ENCODE data around the gene GDF3. TPM values are rescaled to one million over a fixed set of nuclear protein-coding genes. Genes with fewer than 3 reads are reported as not detected.

The GDF3 gene
- not detected in 2 replicates for total RNA-seq (2016; rRNA removed; fragmentation: Illumina TruSeq; extraction: Trizol)
- total RNA-seq (2016; cell fraction: cytosol; rRNA removed; fragmentation: Illumina TruSeq; extraction: Trizol; ENCODE audit: low read depth) = not detected in 2 replicates
- total RNA-seq (2016; cell fraction: insoluble cytoplasmic fraction; rRNA removed; fragmentation: Illumina TruSeq; extraction: Trizol) = not detected in 2 replicates
- not detected in 2 replicates for total RNA-seq (2016; cell fraction: membrane; rRNA removed; fragmentation: Illumina TruSeq; extraction: Trizol)
- total RNA-seq (2016; cell fraction: nucleus; rRNA removed; fragmentation: Illumina TruSeq; extraction: Trizol) = not detected in 2 replicates
- not detected in 2 replicates for polyA plus RNA-seq (2011; rRNA removed)
- polyA plus RNA-seq (2011; cell fraction: cytosol; rRNA removed) = not detected in 2 replicates
- not detected in 2 replicates for polyA plus RNA-seq (2011; cell fraction: nucleus; rRNA removed)
- not detected in 2 replicates for polyA plus RNA-seq (2012)
- not detected in 2 replicates for polyA plus RNA-seq (2016; cell fraction: cytosol; fragmentation: Illumina TruSeq; extraction: Trizol; ENCODE audit: low read depth)
- polyA plus RNA-seq (2016; cell fraction: insoluble cytoplasmic fraction; fragmentation: Illumina TruSeq; extraction: Trizol; ENCODE audit: low read depth) = not detected in 2 replicates
- not detected in 2 replicates for polyA plus RNA-seq (2016; cell fraction: membrane; fragmentation: Illumina TruSeq; extraction: Trizol; ENCODE audit: low read depth)
- not detected in 2 replicates for polyA plus RNA-seq (2016; cell fraction: nucleus; fragmentation: Illumina TruSeq; extraction: Trizol; ENCODE audit: insufficient read depth, low read depth)
- not detected in 2 replicates for polyA minus RNA-seq (2011; rRNA and poly(A)+ RNA removed; ENCODE audit: low replicate concordance)
- polyA minus RNA-seq (2011; cell fraction: cytosol; rRNA and poly(A)+ RNA removed) = not detected in 2 replicates
- polyA minus RNA-seq (2011; cell fraction: nucleus; rRNA and poly(A)+ RNA removed) = not detected in 2 replicates
- not detected for Bru-seq, nascent RNA
- not detected for BruChase-seq, experiment 1, labeled RNA remaining after a 6-hour chase
- BruChase-seq, experiment 2, labeled RNA remaining after a 2-hour chase = not detected
- long read RNA-seq, experiment 1 = 0 reads
- long read RNA-seq, experiment 2 = 0 reads

DNA sequence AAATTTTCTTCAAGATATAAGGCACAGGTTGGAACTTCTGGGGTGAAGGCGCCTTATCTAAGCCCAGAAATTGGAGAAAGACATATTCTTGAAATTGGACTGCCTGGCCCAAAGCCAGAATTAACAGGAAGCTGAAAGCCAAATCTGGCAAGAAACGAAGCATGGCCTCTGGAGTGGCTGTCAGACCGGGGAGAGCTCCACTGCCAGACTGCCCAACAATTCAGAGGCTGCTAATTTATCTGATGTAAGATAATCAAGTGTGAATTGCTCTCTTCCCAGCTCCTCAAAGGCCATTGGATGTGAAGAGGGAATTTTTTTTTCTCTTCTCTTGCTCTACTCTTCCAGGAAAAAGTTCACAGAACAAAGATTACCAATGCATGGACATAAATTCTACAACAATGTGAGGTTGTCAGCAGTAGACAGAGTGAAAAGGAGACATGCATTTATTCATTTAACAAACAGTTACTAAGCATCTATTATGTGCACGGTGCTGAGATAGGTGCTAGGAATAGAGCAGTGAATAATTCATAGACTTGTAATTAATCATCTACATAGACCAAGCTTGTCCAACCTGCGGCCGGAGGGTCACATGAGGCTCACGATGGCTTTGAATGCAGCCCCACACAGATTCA lies at the start of gene GDF3:
TSS of gene GDF3 (minus strand) at position 210 of the 632 bp plus-strand sequence. CDS start at position 163, 47 bp downstream.
- BruUV-seq (replicated peaks) = no TSS peak
- CTCF ChIA-PET (ENCODE audit: low intra/inter-chr PET ratio, low total read pairs) = no interaction called here
- no peak within 1 kb of the TSS for H3K27ac ChIP-seq (ENCODE audit: extremely low read length, insufficient read depth, low read length)
- ATAC-seq (no peak), DNase-seq (ENCODE audit: low spot score) (no peak), FAIRE-seq (no peak)
- no peaks in the 10 kb centered on the region for H4K20me1 ChIP-seq (ENCODE audit: insufficient read depth, low read length)
- H3K4me1 ChIP-seq (ENCODE audit: insufficient read depth, low read length) = no peaks in the 10 kb centered on the region
- TF ChIP-seq RAD21 (CRISPR knock-in tag; IDR thresholded peaks at IDR 0.05) (no peak), CENPX (CRISPR knock-in tag; IDR thresholded peaks at IDR 0.05) (no peak), ZNF367 (CRISPR knock-in tag; IDR thresholded peaks at IDR 0.05; ENCODE audit: borderline replicate concordance) (no peak), ZNF775 (CRISPR knock-in tag; IDR thresholded peaks at IDR 0.05; ENCODE audit: borderline replicate concordance) (no peak), ZNF510 (CRISPR knock-in tag; IDR thresholded peaks at IDR 0.05; ENCODE audit: low read depth) (no peak), ZNF7 (CRISPR knock-in tag; IDR thresholded peaks at IDR 0.05) (no peak)
- H3K79me2 ChIP-seq (ENCODE audit: insufficient read depth, low read length) = no peaks in the 10 kb centered on the region
- 32% methylated on average over 7 of the region's 7 CpGs for WGBS (ENCODE audit: low lambda C conversion rate)
- in situ Hi-C loops (cut with HindIII; ENCODE audit: extremely low pct_ligation_motif_present, low pct_unique_long_range_greater_than_20kb) (no loop called here), intact Hi-C loops (cut with micrococcal nuclease; ENCODE audit: unreplicated experiment) (no loop called here)
- POLR2A ChIA-PET = no interaction called here
- no peak within 1 kb of the TSS for H3K4me3 ChIP-seq (replicated peaks in 1 of 3; ENCODE audit: insufficient read depth in 1 of 3, low read depth in 2 of 3, low read length in 3 of 3)
- H3K4me2 ChIP-seq (ENCODE audit: low read depth, low read length) = no peak within 1 kb of the TSS
- no peaks in the 10 kb centered on the region for H3K27me3 ChIP-seq (ENCODE audit: control insufficient read depth in 1 of 2, insufficient read depth in 2 of 2, low read length in 2 of 2)
- no peak within 1 kb of the TSS for H2AFZ ChIP-seq (ENCODE audit: low read length)
- H3K9me3 ChIP-seq (ENCODE audit: low read length) = no peaks in the 10 kb centered on the region
- no peaks in the 10 kb centered on the region for H3K36me3 ChIP-seq (replicated peaks in 1 of 2; ENCODE audit: control insufficient read depth in 1 of 2, insufficient read depth in 2 of 2, low read length in 2 of 2)
- no peak within 1 kb of the TSS for H3K9ac ChIP-seq (ENCODE audit: insufficient read depth, low read depth, low read length)

Measured in HepG2 (cell line).